C4-2B (cell line): ENCODE results near the gene RASL10B.

Source experiments
- H3K27ac ChIP-seq: fragments of 450-650 bp; 2 replicates; pipeline ENCODE4 v1.5.1; 2017
- CTCF ChIP-seq: fragments of 450-650 bp; conservative IDR thresholded peaks from 2 replicates; pipeline ENCODE4 v1.5.1; 2017; ENCODE audit warnings: mild to moderate bottlenecking
- ZFX ChIP-seq: fragments of 450-650 bp; IDR thresholded peaks from 2 replicates; pipeline ENCODE4 v1.6.1; 2017

Gene RASL10B

DNA sequence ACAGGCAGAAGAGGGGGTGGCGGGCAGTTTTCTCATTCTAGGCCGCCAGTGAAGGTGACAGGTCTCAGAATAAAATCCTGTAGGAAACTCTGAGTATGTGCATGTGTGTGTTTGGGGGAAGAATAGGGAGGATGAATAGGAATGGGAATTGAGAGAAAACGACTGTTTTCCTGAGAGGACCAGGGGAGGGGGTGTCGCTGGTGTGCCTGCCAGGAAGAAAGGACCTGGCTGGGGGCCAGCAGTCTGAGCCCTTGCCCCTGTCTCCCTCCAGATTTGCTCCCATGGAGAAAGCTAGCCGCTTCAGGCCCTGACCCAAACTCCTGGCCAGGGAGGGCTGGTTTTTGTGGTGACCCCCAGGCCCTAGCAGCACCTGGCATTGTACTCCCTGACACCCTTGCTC, 43.6 kb downstream of the RASL10B start:
- H3K27ac ChIP-seq: no peak overlapping the region
- TF ChIP-seq CTCF (no peak), ZFX (no peak)

GRCh38 chr17:35775583-35775982, 44.1 kb downstream of the RASL10B start:
- TF ChIP-seq CTCF: no peak
- TF ChIP-seq ZFX: no peak
- H3K27ac ChIP-seq: no peak overlapping the region

DNA sequence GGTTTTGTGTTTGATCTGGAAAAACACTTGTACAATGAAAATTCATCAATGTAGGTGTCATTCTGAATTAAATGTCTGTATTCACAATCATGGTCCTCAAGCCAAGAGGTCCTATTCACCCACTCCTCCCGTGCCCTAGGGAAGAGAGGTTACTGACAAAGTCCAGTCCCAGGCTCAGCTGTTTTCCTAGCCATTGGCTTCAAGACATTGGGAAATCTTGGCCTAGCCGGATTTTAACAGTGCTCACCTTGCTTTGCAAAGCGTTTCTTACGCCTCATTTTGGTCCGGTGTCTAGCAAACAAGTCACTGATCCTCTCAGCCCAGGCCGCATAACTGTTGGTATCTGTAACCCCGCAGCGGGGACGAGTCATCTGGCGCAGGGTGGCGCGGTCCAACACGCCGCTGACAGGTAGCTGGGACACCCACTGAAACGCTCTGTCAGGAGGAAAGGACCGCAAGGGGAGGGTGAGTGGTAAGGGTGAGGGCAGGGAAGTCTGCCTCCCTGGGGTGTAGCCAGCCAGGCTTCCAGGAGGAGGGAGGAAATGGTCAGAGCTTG, 47.3 kb downstream of the RASL10B start:
- no peak overlapping the region for H3K27ac ChIP-seq
- no peak for TF ChIP-seq ZFX
- no peak for TF ChIP-seq CTCF

- TF ChIP-seq ZFX (no peak), CTCF (no peak)
- H3K27ac ChIP-seq: no peak overlapping the region
Observed at GRCh38 chr17:35780950-35781349, 49.5 kb downstream of the RASL10B start.

DNA sequence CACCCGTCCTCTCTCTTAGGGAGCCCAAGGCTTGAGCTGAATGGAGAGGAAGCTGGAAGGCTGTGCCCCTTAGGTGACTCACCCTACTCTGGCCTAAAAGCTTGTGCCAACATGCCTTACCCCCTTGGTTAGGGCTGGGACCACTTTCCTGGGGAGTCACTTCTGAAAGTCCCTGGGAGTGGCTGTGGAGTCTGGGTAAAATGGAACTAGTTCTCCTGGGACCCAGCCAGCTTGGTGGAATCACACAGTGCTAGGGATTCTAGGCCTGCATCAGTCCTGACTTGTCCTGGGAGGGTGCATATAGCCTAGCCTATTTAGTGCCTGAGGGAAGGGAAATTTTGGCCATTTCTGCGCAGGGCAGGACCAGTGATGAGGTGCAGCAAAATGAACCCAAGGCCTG, 53.5 kb downstream of the RASL10B start:
- TF ChIP-seq CTCF: no peak
- no peak for TF ChIP-seq ZFX
- H3K27ac ChIP-seq: peak overlapping the region; percentile 65; the same call in 1 of the 2 replicates

DNA sequence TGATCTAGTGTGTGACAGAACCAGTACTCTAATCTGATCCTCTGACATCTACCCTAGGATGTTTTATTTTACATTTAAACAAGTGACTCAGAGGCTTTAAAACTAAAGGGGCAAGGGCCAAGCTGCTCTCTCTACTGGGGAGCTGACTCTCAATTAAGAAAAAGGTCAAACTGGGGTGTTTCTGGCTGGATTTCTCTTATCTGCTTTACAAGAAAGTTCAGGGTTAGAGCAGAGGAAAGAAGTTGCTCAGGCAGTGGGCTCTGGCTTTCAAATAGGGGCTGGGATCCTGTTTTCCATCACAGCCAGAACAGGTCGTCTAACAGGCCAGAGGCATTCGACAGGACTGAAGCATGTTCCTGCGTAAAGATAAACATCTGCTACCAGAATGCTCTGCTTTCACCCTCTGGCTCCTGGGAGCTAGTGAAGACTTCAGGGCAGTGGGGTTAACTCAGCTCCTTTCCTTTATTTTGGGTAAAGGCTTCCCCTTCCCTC, 55.5 kb downstream of the RASL10B start:
- H3K27ac ChIP-seq: peak overlapping the region; percentile 45
- TF ChIP-seq CTCF (no peak), ZFX (no peak)

DNA sequence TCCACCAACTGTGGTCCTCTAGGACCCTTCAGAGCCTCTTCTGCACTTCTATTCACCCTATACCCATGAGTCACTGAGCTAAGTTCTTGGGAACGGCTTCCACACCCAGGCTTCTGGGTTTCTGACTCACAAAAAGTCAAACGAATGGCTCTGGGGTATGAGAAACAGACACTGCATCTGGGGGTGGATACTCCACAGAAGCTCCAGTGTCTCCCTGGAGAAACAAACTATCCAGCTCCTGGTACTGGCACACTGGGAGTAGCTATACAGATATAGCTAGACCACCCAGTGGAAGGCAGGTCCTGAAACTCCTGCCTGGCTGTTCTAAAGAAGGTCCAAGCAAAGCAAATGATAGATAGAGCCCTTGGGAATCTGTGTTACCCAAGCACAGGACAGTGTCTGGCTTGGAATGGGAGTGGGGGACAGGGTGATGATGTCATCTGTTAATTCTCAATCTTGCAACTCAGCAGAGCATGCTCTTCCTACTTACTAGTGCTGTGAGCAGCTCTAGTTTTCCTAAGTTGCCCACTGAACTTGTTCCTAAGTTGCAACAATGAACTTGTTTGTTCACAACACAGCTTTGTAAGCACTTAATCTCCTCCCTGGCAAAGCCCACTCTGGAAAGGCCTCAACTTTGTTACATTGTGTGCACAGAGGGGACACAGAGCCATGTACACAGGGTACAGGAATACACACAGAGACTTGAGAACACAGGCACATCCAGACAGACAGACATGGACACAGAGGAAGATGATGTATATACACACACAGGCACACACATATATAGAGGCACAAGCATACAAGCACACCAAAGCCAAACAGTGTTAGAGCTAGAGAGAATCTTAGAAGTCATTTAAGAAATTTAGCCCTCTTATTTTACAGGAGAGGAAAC, 57.3 kb downstream of the RASL10B start:
- no peak for TF ChIP-seq CTCF
- no peak for TF ChIP-seq ZFX
- H3K27ac ChIP-seq: no peak overlapping the region
